Left cardiac atrium (tissue), 4 donors: Measurements from ENCODE around the gene TOM1L2. TPM values are rescaled to one million over a fixed set of nuclear protein-coding genes. Genes with fewer than 3 reads are reported as not detected.
A peak's percentile ranks its signal among the peaks of the same experiment; 100 is the strongest.

Experiments
- ATAC-seq, 2 donors: fragments of 200-7000 bp; cut with Tn5 transposase; one replicate each; pipeline ENCODE4 v1.9.1; 2020; ENCODE audit warnings: mild to moderate bottlenecking in 2 of 2, moderate library complexity in 2 of 2
- DNase-seq: peaks from one replicate; pipeline ENCODE4 v3.0.0-alpha.2; 2020
- intact Hi-C, 2 donors: fragments of 100-400 bp; cut with DNase I; formaldehyde crosslinking; loops; one replicate each; pipeline versions ENCODE4 v1.14.1 to v1.15.1; 2022 to 2023
- total RNA-seq, 2 donors: library from RNA; stranded (reverse); fragmentation: NEBNext Ultra II Directional; extraction: Animal tissue kit (Norgen Biotek cat#: 25700); gene quantifications; one replicate each; pipeline ENCODE4 v1.2.1, GENCODE V29; 2021
- donor health status: DM: no; HTN: yes; CAD: no.
- donor health status: DM: no; HTN: yes; CAD: no; lungs with severe emphysema.
- donor health status: DM: yes; HTN: yes; CAD: no.
- donor health status: Dilated cardiomyopathy.

TOM1L2 gene
- total RNA-seq, 2 donors from 2014 or later = 179 to 183 TPM

- DNase-seq (peak; percentile 84), ATAC-seq (peak; percentile 70 to 85)
- intact Hi-C loops = no loop called here
These were observed 122.9 kb downstream of the TOM1L2 start for GRCh38 chr17:17849147-17849820.

- ATAC-seq (no peak), DNase-seq (no peak)
- intact Hi-C loops = no loop called here
These were observed 123.7 kb downstream of the TOM1L2 start for GRCh38 chr17:17848311-17849082.

- intact Hi-C loops = no loop called here
- no peak for DNase-seq
- no peak for ATAC-seq
These were observed 124.5 kb downstream of the TOM1L2 start for GRCh38 chr17:17847726-17848125.

- ATAC-seq (no peak), DNase-seq (no peak)
- intact Hi-C loops = no loop called here
These were observed 125.0 kb downstream of the TOM1L2 start for GRCh38 chr17:17847118-17847689.

- DNase-seq (no peak), ATAC-seq (no peak)
- intact Hi-C loops = no loop called here
These were observed 125.6 kb downstream of the TOM1L2 start for GRCh38 chr17:17846645-17847044.

GRCh38 chr17:17846003-17846402 lies 126.2 kb downstream of the TOM1L2 start:
- intact Hi-C loops = no loop called here
- DNase-seq = no peak
- no peak for ATAC-seq

- intact Hi-C loops = no loop called here
- ATAC-seq = no peak
- DNase-seq = no peak
These were observed 127.0 kb downstream of the TOM1L2 start for GRCh38 chr17:17845046-17845775.

- intact Hi-C loops = no loop called here
- ATAC-seq (no peak), DNase-seq (no peak)
These were observed 127.7 kb downstream of the TOM1L2 start for GRCh38 chr17:17844500-17844899.

GRCh38 chr17:17844079-17844478 lies 128.1 kb downstream of the TOM1L2 start:
- no peak for ATAC-seq
- intact Hi-C loops = no loop called here
- no peak for DNase-seq

GRCh38 chr17:17843096-17843495 lies 129.1 kb downstream of the TOM1L2 start:
- ATAC-seq (no peak), DNase-seq (no peak)
- intact Hi-C loops = no loop called here

- no peak for ATAC-seq
- intact Hi-C loops = no loop called here
These were observed 129.9 kb downstream of the TOM1L2 start for GRCh38 chr17:17842111-17842876.

GRCh38 chr17:17841601-17842025 lies 130.6 kb downstream of the TOM1L2 start:
- peak; percentile 25 to 34 for ATAC-seq
- intact Hi-C loops = no loop called here
- peak; percentile 68 for DNase-seq

More at GRCh38 chr17:17842111-17842876, 129.9 kb downstream of the TOM1L2 start:
- DNase-seq = no peak

GRCh38 chr17:17840751-17841591 lies 131.2 kb downstream of the TOM1L2 start:
- intact Hi-C loops = no loop called here
- DNase-seq (peak; percentile 43), ATAC-seq (peak in 1 of 2 donors; percentile 0)

GRCh38 chr17:17839791-17840707 lies 132.2 kb downstream of the TOM1L2 start:
- DNase-seq = peak; percentile 92

GRCh38 chr17:17837966-17838962 lies 133.9 kb downstream of the TOM1L2 start:
- ATAC-seq = no peak
- intact Hi-C loops = no loop called here
- DNase-seq = peak; percentile 77

More at GRCh38 chr17:17839791-17840707, 132.2 kb downstream of the TOM1L2 start:
- peak; percentile 75 for ATAC-seq
- intact Hi-C loops = no loop called here

- peak in 1 of 2 donors; percentile 2 for ATAC-seq
- DNase-seq = peak; percentile 64
- intact Hi-C loops = no loop called here
These were observed 134.8 kb downstream of the TOM1L2 start for GRCh38 chr17:17837380-17837821.
